LNCAP (cell line): ENCODE data around the gene TJP3.

ENCODE experiments used
- CTCF ChIP-seq: fragments of 450-650 bp; IDR thresholded peaks from 2 replicates; pipeline ENCODE4 v1.5.1; 2017; ENCODE audit warnings: mild to moderate bottlenecking

Gene TJP3

GRCh38 chr19:3674784-3675543 is 33.2 kb upstream of the TJP3 start:
- no peak for TF ChIP-seq CTCF

GRCh38 chr19:3678188-3678587 is 30.0 kb upstream of the TJP3 start:
- TF ChIP-seq CTCF: no peak

GRCh38 chr19:3679138-3679537 is 29.0 kb upstream of the TJP3 start:
- TF ChIP-seq CTCF: no peak

- no peak for TF ChIP-seq CTCF
These were observed 28.6 kb upstream of the TJP3 start for GRCh38 chr19:3679581-3679980.

GRCh38 chr19:3680939-3681338 is 27.2 kb upstream of the TJP3 start:
- no peak for TF ChIP-seq CTCF

GRCh38 chr19:3682286-3682685 is 25.9 kb upstream of the TJP3 start:
- no peak for TF ChIP-seq CTCF

GRCh38 chr19:3682741-3683404 is 25.3 kb upstream of the TJP3 start:
- TF ChIP-seq CTCF: no peak
